ENCODE results near the gene CCDC146.
"Not testable (repeated sequence)": the region's sequence is repeated elsewhere in the genome, so short reads cannot be mapped to it uniquely, and the experiment has no call there.

Gene CCDC146

GRCh38 chr7:77222065-77222464 is 99.7 kb downstream of the CCDC146 start:
- Histone ChIP-seq H3K4me3 (ENCODE audit: low read depth in 1 of 5, low read length in 5 of 5) (no peak overlapping the region), H3K36me3 (ENCODE audit: control insufficient read depth in 5 of 5, insufficient read depth in 5 of 5, low read length in 5 of 5) (no peaks in the 10 kb centered on the region), H3K27me3 (ENCODE audit: control insufficient read depth in 5 of 5, insufficient read depth in 4 of 5, low read length in 5 of 5) (no peaks in the 10 kb centered on the region), H3K27ac (ENCODE audit: low read depth, low read length) (no peak overlapping the region), H3K9ac (ENCODE audit: low read length in 5 of 5) (no peak overlapping the region), H3K4me1 (ENCODE audit: control insufficient read depth in 5 of 5, insufficient read depth in 5 of 5, low read length in 5 of 5) (peaks cover 0 to 9% (median 7%) of the 10 kb centered on the region in 5 donors), H3K9me3 (ENCODE audit: control insufficient read depth in 5 of 5, low read length in 5 of 5) (no peaks in the 10 kb centered on the region)

DNA sequence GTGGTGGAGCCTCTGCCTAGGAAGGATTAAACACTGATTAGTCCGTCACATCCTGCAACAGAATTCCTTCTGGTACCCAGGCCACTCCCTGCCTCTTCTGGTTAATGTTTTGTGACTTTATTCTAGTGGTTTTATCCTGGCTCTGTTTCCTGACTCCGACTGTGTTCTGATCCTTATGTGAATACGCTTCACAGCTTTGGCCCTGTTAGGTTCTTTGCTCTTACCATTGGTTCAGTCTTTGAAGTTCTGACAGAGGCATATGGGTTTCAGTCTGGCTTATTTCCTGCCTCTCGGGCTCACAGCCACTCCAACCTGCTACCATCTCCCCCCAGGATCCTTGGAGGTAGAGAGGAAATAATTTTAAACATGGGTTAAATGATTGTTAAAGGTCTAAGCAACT is 100.4 kb downstream of the CCDC146 start:
- Histone ChIP-seq H3K27me3 (ENCODE audit: control insufficient read depth in 5 of 5, insufficient read depth in 4 of 5, low read length in 5 of 5) (no peaks in the 10 kb centered on the region), H3K36me3 (ENCODE audit: control insufficient read depth in 5 of 5, insufficient read depth in 5 of 5, low read length in 5 of 5) (no peaks in the 10 kb centered on the region), H3K27ac (ENCODE audit: low read depth, low read length) (no peak overlapping the region), H3K9ac (ENCODE audit: low read length in 5 of 5) (no peak overlapping the region), H3K9me3 (ENCODE audit: control insufficient read depth in 5 of 5, low read length in 5 of 5) (no peaks in the 10 kb centered on the region), H3K4me3 (ENCODE audit: low read depth in 1 of 5, low read length in 5 of 5) (no peak overlapping the region), H3K4me1 (ENCODE audit: control insufficient read depth in 5 of 5, insufficient read depth in 5 of 5, low read length in 5 of 5) (peaks cover 0 to 9% (median 7%) of the 10 kb centered on the region in 5 donors)

- H3K9ac ChIP-seq (ENCODE audit: low read length in 5 of 5), result no peak overlapping the region
- H3K9me3 ChIP-seq (ENCODE audit: control insufficient read depth in 5 of 5, low read length in 5 of 5), result no peaks in the 10 kb centered on the region
- H3K27me3 ChIP-seq (ENCODE audit: control insufficient read depth in 5 of 5, insufficient read depth in 4 of 5, low read length in 5 of 5), result no peaks in the 10 kb centered on the region
- H3K4me1 ChIP-seq (ENCODE audit: control insufficient read depth in 5 of 5, insufficient read depth in 5 of 5, low read length in 5 of 5), result peaks cover 0 to 9% (median 7%) of the 10 kb centered on the region in 5 donors
- no peaks in the 10 kb centered on the region for H3K36me3 ChIP-seq (ENCODE audit: control insufficient read depth in 5 of 5, insufficient read depth in 5 of 5, low read length in 5 of 5)
- no peak overlapping the region for H3K4me3 ChIP-seq (ENCODE audit: low read depth in 1 of 5, low read length in 5 of 5)
- no peak overlapping the region for H3K27ac ChIP-seq (ENCODE audit: low read depth, low read length)
These were observed 100.8 kb downstream of the CCDC146 start for GRCh38 chr7:77223261-77223660.

DNA sequence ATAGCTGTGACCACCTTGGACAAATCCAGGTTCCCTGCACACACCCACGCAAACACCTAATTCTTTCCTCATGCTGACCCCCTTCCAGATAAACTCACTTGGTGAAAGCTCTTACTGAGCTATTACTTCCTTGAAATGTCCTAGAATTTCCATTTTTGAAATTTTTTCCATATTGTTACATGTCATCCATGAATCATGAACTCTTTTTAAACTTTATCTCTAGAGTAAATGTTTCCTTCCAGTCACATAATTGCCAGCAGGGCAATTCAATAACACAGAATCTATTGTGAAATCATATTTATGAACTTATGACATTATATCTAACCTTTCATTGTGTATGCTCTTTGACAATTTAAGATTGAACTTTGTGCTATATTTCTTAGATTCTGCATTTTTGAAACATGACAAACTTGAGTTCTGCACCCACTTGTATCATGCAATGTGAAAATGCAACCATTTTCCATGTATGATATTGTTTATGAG is 104.0 kb downstream of the CCDC146 start:
- Histone ChIP-seq H3K4me1 (ENCODE audit: control insufficient read depth in 5 of 5, insufficient read depth in 5 of 5, low read length in 5 of 5) (peaks cover 0 to 9% (median 7%) of the 10 kb centered on the region in 5 donors), H3K9me3 (ENCODE audit: control insufficient read depth in 5 of 5, low read length in 5 of 5) (peaks cover 0 to 4% (median 0%) of the 10 kb centered on the region in 5 donors), H3K27me3 (ENCODE audit: control insufficient read depth in 5 of 5, insufficient read depth in 4 of 5, low read length in 5 of 5) (no peaks in the 10 kb centered on the region), H3K27ac (ENCODE audit: low read depth, low read length) (no peak overlapping the region), H3K9ac (ENCODE audit: low read length in 5 of 5) (no peak overlapping the region), H3K36me3 (ENCODE audit: control insufficient read depth in 5 of 5, insufficient read depth in 5 of 5, low read length in 5 of 5) (no peaks in the 10 kb centered on the region), H3K4me3 (ENCODE audit: low read depth in 1 of 5, low read length in 5 of 5) (no peak overlapping the region)

DNA sequence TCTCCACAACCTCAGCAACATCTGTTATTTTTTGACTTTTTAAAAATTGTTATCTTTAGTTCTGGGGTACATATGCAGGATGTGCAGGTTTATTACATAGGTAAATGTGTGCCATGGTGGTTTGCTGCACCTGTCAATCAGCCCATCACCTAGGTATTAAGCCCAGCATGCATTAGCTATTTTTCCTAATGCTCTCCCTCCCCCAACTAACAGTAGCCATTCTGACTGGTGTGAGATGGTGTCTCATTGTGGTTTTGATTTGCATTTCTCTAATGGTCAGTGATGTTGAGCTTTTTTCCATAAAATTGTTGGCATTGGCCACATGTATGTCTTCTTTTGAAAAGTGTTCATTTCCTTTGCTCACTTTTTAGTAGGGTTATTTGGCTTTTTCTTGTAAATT is 106.4 kb downstream of the CCDC146 start:
- H3K4me3 ChIP-seq (ENCODE audit: low read depth in 1 of 5, low read length in 5 of 5); H3K27ac ChIP-seq (ENCODE audit: low read depth, low read length); H3K9me3 ChIP-seq (ENCODE audit: control insufficient read depth in 5 of 5, low read length in 5 of 5); H3K36me3 ChIP-seq (ENCODE audit: control insufficient read depth in 5 of 5, insufficient read depth in 5 of 5, low read length in 5 of 5); H3K9ac ChIP-seq (ENCODE audit: low read length in 5 of 5); H3K27me3 ChIP-seq (ENCODE audit: control insufficient read depth in 5 of 5, insufficient read depth in 4 of 5, low read length in 5 of 5): not testable (repeated sequence)
- H3K4me1 ChIP-seq (ENCODE audit: control insufficient read depth in 5 of 5, insufficient read depth in 5 of 5, low read length in 5 of 5), result peaks cover 0 to 18% (median 14%) of the 10 kb centered on the region in 5 donors

DNA sequence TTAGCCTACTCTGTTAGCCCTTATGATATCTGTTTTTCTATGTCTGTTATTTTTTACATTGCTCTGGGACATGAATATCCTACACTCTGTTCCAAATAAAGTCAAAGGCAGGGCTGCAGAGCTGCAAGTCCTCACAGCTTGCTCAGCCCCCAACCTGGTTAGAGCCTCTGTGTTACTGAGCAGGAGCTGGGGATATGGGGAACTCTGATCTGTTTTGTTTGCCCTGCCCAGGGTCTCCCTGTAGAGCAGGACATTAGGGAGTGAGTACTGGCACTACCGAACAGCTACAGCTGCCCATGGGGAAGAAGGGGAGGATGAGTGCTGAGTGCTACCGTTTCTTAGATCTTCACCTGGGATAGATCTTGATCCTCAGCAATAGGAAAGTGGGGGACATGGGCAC is 110.1 kb downstream of the CCDC146 start:
- Histone ChIP-seq H3K4me1 (ENCODE audit: control insufficient read depth in 5 of 5, insufficient read depth in 5 of 5, low read length in 5 of 5) (peaks cover 0 to 16% (median 9%) of the 10 kb centered on the region in 5 donors), H3K9me3 (ENCODE audit: control insufficient read depth in 5 of 5, low read length in 5 of 5) (peaks cover 0 to 4% (median 0%) of the 10 kb centered on the region in 5 donors), H3K36me3 (ENCODE audit: control insufficient read depth in 5 of 5, insufficient read depth in 5 of 5, low read length in 5 of 5) (peaks cover 0 to 3% (median 0%) of the 10 kb centered on the region in 5 donors), H3K9ac (ENCODE audit: low read length in 5 of 5) (no peak overlapping the region), H3K4me3 (ENCODE audit: low read depth in 1 of 5, low read length in 5 of 5) (no peak overlapping the region), H3K27ac (ENCODE audit: low read depth, low read length) (no peak overlapping the region), H3K27me3 (ENCODE audit: control insufficient read depth in 5 of 5, insufficient read depth in 4 of 5, low read length in 5 of 5) (no peaks in the 10 kb centered on the region)

- Histone ChIP-seq H3K9ac (ENCODE audit: low read length in 5 of 5) (no peak overlapping the region), H3K27me3 (ENCODE audit: control insufficient read depth in 5 of 5, insufficient read depth in 4 of 5, low read length in 5 of 5) (no peaks in the 10 kb centered on the region), H3K4me3 (ENCODE audit: low read depth in 1 of 5, low read length in 5 of 5) (no peak overlapping the region), H3K4me1 (ENCODE audit: control insufficient read depth in 5 of 5, insufficient read depth in 5 of 5, low read length in 5 of 5) (peaks cover 0 to 24% (median 21%) of the 10 kb centered on the region in 5 donors), H3K27ac (ENCODE audit: low read depth, low read length) (no peak overlapping the region), H3K9me3 (ENCODE audit: control insufficient read depth in 5 of 5, low read length in 5 of 5) (peaks cover 0 to 4% (median 0%) of the 10 kb centered on the region in 5 donors), H3K36me3 (ENCODE audit: control insufficient read depth in 5 of 5, insufficient read depth in 5 of 5, low read length in 5 of 5) (peaks cover 0 to 6% (median 4%) of the 10 kb centered on the region in 5 donors)
These were observed 112.9 kb downstream of the CCDC146 start for GRCh38 chr7:77235276-77235675.

DNA sequence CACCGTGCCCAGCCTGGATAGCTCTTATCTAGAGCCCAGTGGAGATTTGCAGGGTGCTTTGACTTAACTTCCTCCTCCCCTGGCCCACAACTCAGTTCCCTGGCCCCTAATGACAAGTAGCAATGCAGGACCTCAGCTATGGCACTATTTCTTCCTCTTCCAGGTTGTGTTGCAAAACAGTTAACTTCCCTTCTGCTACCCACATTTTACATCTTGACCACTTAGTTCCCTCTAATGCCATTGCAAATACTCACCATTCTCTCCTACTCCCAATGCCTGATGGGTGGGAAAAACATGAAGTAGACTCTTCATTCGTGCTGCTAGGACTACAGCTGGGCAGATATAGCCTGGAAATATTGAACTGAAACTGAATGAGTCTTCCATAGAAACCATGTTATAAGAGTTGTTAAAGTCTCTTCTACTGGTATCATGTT is 116.3 kb downstream of the CCDC146 start:
- H3K4me3 ChIP-seq (ENCODE audit: low read depth in 1 of 5, low read length in 5 of 5), result no peak overlapping the region
- no peak overlapping the region for H3K9ac ChIP-seq (ENCODE audit: low read length in 5 of 5)
- H3K36me3 ChIP-seq (ENCODE audit: control insufficient read depth in 5 of 5, insufficient read depth in 5 of 5, low read length in 5 of 5), result peaks cover 0 to 15% (median 4%) of the 10 kb centered on the region in 5 donors
- H3K27me3 ChIP-seq (ENCODE audit: control insufficient read depth in 5 of 5, insufficient read depth in 4 of 5, low read length in 5 of 5), result no peaks in the 10 kb centered on the region
- no peak overlapping the region for H3K27ac ChIP-seq (ENCODE audit: low read depth, low read length)
- H3K9me3 ChIP-seq (ENCODE audit: control insufficient read depth in 5 of 5, low read length in 5 of 5), result no peaks in the 10 kb centered on the region
- peaks cover 0 to 14% (median 10%) of the 10 kb centered on the region in 5 donors for H3K4me1 ChIP-seq (ENCODE audit: control insufficient read depth in 5 of 5, insufficient read depth in 5 of 5, low read length in 5 of 5)

GRCh38 chr7:77239471-77239870 is 117.1 kb downstream of the CCDC146 start:
- peaks cover 0 to 15% (median 4%) of the 10 kb centered on the region in 5 donors for H3K36me3 ChIP-seq (ENCODE audit: control insufficient read depth in 5 of 5, insufficient read depth in 5 of 5, low read length in 5 of 5)
- H3K9ac ChIP-seq (ENCODE audit: low read length in 5 of 5), result no peak overlapping the region
- no peaks in the 10 kb centered on the region for H3K9me3 ChIP-seq (ENCODE audit: control insufficient read depth in 5 of 5, low read length in 5 of 5)
- H3K27me3 ChIP-seq (ENCODE audit: control insufficient read depth in 5 of 5, insufficient read depth in 4 of 5, low read length in 5 of 5), result no peaks in the 10 kb centered on the region
- peaks cover 0 to 16% (median 10%) of the 10 kb centered on the region in 5 donors for H3K4me1 ChIP-seq (ENCODE audit: control insufficient read depth in 5 of 5, insufficient read depth in 5 of 5, low read length in 5 of 5)
- H3K4me3 ChIP-seq (ENCODE audit: low read depth in 1 of 5, low read length in 5 of 5), result no peak overlapping the region
- no peak overlapping the region for H3K27ac ChIP-seq (ENCODE audit: low read depth, low read length)

DNA sequence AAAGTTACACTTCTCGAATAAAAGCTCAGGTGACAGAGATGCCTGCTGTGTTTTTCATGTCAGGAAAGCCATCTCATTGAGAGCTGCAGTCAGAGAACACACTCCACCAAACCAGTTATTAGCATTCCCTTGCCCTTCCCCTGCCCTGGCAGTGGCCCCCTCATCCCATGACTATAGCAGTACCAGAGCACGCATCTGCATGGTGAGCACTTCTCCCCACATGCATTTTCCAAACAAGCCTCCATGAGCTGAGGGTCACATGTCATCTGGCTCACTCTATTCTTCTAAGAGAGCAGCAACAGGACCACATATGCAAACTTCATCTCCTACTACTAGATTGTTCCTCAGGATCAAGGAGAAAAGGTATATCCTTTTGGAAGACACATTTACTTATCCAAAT is 119.7 kb downstream of the CCDC146 start:
- H3K36me3 ChIP-seq (ENCODE audit: control insufficient read depth in 5 of 5, insufficient read depth in 5 of 5, low read length in 5 of 5), result peaks cover 0 to 15% (median 4%) of the 10 kb centered on the region in 5 donors
- H3K9ac ChIP-seq (ENCODE audit: low read length in 5 of 5), result no peak overlapping the region
- H3K9me3 ChIP-seq (ENCODE audit: control insufficient read depth in 5 of 5, low read length in 5 of 5), result no peaks in the 10 kb centered on the region
- peaks cover 2 to 32% (median 29%) of the 10 kb centered on the region in 5 donors for H3K4me1 ChIP-seq (ENCODE audit: control insufficient read depth in 5 of 5, insufficient read depth in 5 of 5, low read length in 5 of 5)
- no peaks in the 10 kb centered on the region for H3K27me3 ChIP-seq (ENCODE audit: control insufficient read depth in 5 of 5, insufficient read depth in 4 of 5, low read length in 5 of 5)
- no peak overlapping the region for H3K27ac ChIP-seq (ENCODE audit: low read depth, low read length)
- no peak overlapping the region for H3K4me3 ChIP-seq (ENCODE audit: low read depth in 1 of 5, low read length in 5 of 5)

All from subcutaneous abdominal adipose tissue (tissue), 5 donors.